ENCODE results near the gene HDLBP. TPM values are rescaled to one million over a fixed set of nuclear protein-coding genes. Genes with fewer than 3 reads are reported as not detected.

HDLBP gene
- total RNA-seq, 1 donor from 2014 or later, result 216 TPM

- H3K9me3 Mint-ChIP-seq (ENCODE audit: unreplicated experiment), result peaks cover 2% of the 10 kb centered on the region
- TF ChIP-seq, protein P1, sequence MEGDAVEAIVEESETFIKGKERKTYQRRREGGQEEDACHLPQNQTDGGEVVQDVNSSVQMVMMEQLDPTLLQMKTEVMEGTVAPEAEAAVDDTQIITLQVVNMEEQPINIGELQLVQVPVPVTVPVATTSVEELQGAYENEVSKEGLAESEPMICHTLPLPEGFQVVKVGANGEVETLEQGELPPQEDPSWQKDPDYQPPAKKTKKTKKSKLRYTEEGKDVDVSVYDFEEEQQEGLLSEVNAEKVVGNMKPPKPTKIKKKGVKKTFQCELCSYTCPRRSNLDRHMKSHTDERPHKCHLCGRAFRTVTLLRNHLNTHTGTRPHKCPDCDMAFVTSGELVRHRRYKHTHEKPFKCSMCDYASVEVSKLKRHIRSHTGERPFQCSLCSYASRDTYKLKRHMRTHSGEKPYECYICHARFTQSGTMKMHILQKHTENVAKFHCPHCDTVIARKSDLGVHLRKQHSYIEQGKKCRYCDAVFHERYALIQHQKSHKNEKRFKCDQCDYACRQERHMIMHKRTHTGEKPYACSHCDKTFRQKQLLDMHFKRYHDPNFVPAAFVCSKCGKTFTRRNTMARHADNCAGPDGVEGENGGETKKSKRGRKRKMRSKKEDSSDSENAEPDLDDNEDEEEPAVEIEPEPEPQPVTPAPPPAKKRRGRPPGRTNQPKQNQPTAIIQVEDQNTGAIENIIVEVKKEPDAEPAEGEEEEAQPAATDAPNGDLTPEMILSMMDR (IDR thresholded peaks at IDR 0.05; ENCODE audit: partially characterized antibody, unreplicated experiment), result no peak
- no peak for DNase-seq
- no peak overlapping the region for H3K27ac Mint-ChIP-seq (ENCODE audit: unreplicated experiment)
- no peaks in the 10 kb centered on the region for H3K4me1 Mint-ChIP-seq (ENCODE audit: low read depth, unreplicated experiment)
- H3K27me3 Mint-ChIP-seq (ENCODE audit: unreplicated experiment), result peaks cover 5% of the 10 kb centered on the region
- H3K4me3 Mint-ChIP-seq (ENCODE audit: unreplicated experiment), result no peak overlapping the region
- peaks cover 4% of the 10 kb centered on the region for H3K36me3 Mint-ChIP-seq (ENCODE audit: unreplicated experiment)
Observed at GRCh38 chr2:241209271-241209670, 106.2 kb downstream of the HDLBP start.

- Mint-ChIP-seq H3K4me1 (ENCODE audit: low read depth, unreplicated experiment) (no peaks in the 10 kb centered on the region), H3K4me3 (ENCODE audit: unreplicated experiment) (no peak overlapping the region), H3K27ac (ENCODE audit: unreplicated experiment) (no peak overlapping the region), H3K27me3 (ENCODE audit: unreplicated experiment) (peaks cover 3% of the 10 kb centered on the region), H3K36me3 (ENCODE audit: unreplicated experiment) (peaks cover 4% of the 10 kb centered on the region), H3K9me3 (ENCODE audit: unreplicated experiment) (peaks cover 2% of the 10 kb centered on the region)
- TF ChIP-seq, protein P1 (IDR thresholded peaks at IDR 0.05; ENCODE audit: partially characterized antibody, unreplicated experiment), result no peak
- DNase-seq, result no peak
Observed at GRCh38 chr2:241208058-241208457, 107.4 kb downstream of the HDLBP start.

GRCh38 chr2:241207641-241208040 is 107.8 kb downstream of the HDLBP start:
- no peaks in the 10 kb centered on the region for H3K4me1 Mint-ChIP-seq (ENCODE audit: low read depth, unreplicated experiment)

DNA sequence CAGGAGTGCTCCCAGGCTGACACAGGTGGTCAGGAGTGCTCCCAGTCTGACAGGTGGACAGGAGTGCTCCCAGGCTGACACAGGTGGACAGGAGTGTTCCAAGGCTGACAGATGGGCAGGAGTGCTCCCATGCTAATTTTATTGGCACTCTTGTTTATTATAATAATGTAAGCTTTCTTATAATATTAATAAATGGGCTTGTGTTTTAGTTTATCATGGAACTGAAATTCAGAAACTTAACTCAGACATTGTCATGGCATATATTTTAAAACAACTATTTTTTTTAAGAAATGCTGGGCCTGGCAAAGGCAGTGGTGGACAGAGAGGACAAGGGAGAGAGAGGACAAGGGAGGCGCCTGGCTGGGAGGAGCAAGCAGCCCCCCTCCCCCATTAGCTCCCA is 108.3 kb downstream of the HDLBP start:
- Mint-ChIP-seq H3K27ac (ENCODE audit: unreplicated experiment) (no peak overlapping the region), H3K9me3 (ENCODE audit: unreplicated experiment) (peaks cover 2% of the 10 kb centered on the region), H3K4me1 (ENCODE audit: low read depth, unreplicated experiment) (no peaks in the 10 kb centered on the region), H3K27me3 (ENCODE audit: unreplicated experiment) (peaks cover 3% of the 10 kb centered on the region), H3K4me3 (ENCODE audit: unreplicated experiment) (no peak overlapping the region), H3K36me3 (ENCODE audit: unreplicated experiment) (peaks cover 4% of the 10 kb centered on the region)
- DNase-seq, result no peak
- TF ChIP-seq, protein P1 (IDR thresholded peaks at IDR 0.05; ENCODE audit: partially characterized antibody, unreplicated experiment), result no peak

More at GRCh38 chr2:241207641-241208040, 107.8 kb downstream of the HDLBP start:
- DNase-seq, result no peak
- H3K27ac Mint-ChIP-seq (ENCODE audit: unreplicated experiment), result no peak overlapping the region
- H3K9me3 Mint-ChIP-seq (ENCODE audit: unreplicated experiment), result peaks cover 2% of the 10 kb centered on the region
- TF ChIP-seq, protein P1 (IDR thresholded peaks at IDR 0.05; ENCODE audit: partially characterized antibody, unreplicated experiment), result no peak
- peaks cover 4% of the 10 kb centered on the region for H3K36me3 Mint-ChIP-seq (ENCODE audit: unreplicated experiment)
- peaks cover 3% of the 10 kb centered on the region for H3K27me3 Mint-ChIP-seq (ENCODE audit: unreplicated experiment)
- H3K4me3 Mint-ChIP-seq (ENCODE audit: unreplicated experiment), result no peak overlapping the region

DNA sequence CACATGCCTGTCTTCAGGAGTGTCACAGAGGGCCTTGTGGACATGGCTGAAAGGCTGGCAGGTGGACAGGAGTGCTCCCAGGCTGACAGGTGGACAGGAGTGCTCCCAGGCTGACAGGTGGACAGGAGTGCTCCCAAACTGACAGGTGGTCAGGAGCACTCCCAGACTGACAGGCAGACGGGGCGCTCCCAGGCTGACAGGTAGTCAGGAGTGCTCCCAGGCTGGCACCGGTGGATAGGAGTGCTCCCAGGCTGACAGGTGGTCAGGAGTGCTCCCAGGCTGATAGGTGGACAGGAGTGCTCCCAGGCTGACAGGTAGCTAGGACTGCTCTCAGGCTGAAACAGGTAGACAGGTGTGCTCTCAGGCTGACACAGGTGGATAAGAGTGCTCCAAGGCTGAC is 110.4 kb downstream of the HDLBP start:
- Mint-ChIP-seq H3K4me1 (ENCODE audit: low read depth, unreplicated experiment) (no peaks in the 10 kb centered on the region), H3K27me3 (ENCODE audit: unreplicated experiment) (peaks cover 3% of the 10 kb centered on the region), H3K36me3 (ENCODE audit: unreplicated experiment) (peaks cover 4% of the 10 kb centered on the region), H3K9me3 (ENCODE audit: unreplicated experiment) (peaks cover 2% of the 10 kb centered on the region), H3K4me3 (ENCODE audit: unreplicated experiment) (no peak overlapping the region), H3K27ac (ENCODE audit: unreplicated experiment) (no peak overlapping the region)
- TF ChIP-seq, protein P1 (IDR thresholded peaks at IDR 0.05; ENCODE audit: partially characterized antibody, unreplicated experiment), result no peak
- no peak for DNase-seq

Measured in glutamatergic neuron (in vitro differentiated cells).